Heart left ventricle (tissue), 16 donors: ENCODE results near the gene TBX20. TPM values are rescaled to one million over a fixed set of nuclear protein-coding genes. Genes with fewer than 3 reads are reported as not detected.
"Not testable (repeated sequence)": the region's sequence is repeated elsewhere in the genome, so short reads cannot be mapped to it uniquely, and the experiment has no call there.

Source experiments
- ATAC-seq, 4 donors: fragments of 200-7000 bp; cut with Tn5 transposase; one replicate each; pipeline ENCODE4 v1.9.1; 2020 to 2022; ENCODE audit warnings: moderate library complexity in 4 of 4, mild to moderate bottlenecking in 3 of 4, moderate number of reproducible peaks in 1 of 4
- DNase-seq, 5 donors: peaks; one replicate each; pipeline ENCODE4 v3.0.0-alpha.2; 2020
- H3K27ac ChIP-seq, 12 donors: fragments of 200-600 bp; sonication (generic) in 4 of 12; one replicate each; pipeline versions ENCODE4 v1.5.0 to v1.8.0; 2016 to 2022; ENCODE audit warnings: mild to moderate bottlenecking in 2 of 12
- H3K27me3 ChIP-seq, 9 donors: fragments of 200-600 bp; sonication (generic) in 2 of 9; one replicate each; pipeline versions ENCODE4 v1.5.1 to v1.8.0; 2016 to 2022; ENCODE audit warnings: mild to moderate bottlenecking in 3 of 9
- H3K36me3 ChIP-seq, 9 donors: fragments of 200-600 bp; sonication (generic) in 2 of 9; one replicate each; pipeline versions ENCODE4 v1.5.0 to v1.8.0; 2018 to 2022; ENCODE audit warnings: mild to moderate bottlenecking in 2 of 9
- H3K4me1 ChIP-seq, 12 donors: fragments of 200-600 bp; sonication (generic) in 4 of 12; one replicate each; pipeline versions ENCODE4 v1.5.0 to v1.8.0; 2016 to 2022; ENCODE audit warnings: mild to moderate bottlenecking in 3 of 12
- H3K4me3 ChIP-seq, 12 donors: fragments of 200-600 bp; sonication (generic) in 4 of 12; one replicate each; pipeline versions ENCODE4 v1.5.0 to v1.8.0; 2017 to 2022; ENCODE audit warnings: mild to moderate bottlenecking in 9 of 12, moderate library complexity in 4 of 12
- H3K9me3 ChIP-seq, 12 donors: fragments of 200-600 bp; sonication (generic) in 4 of 12; one replicate each; pipeline versions ENCODE4 v1.5.0 to v1.8.0; 2016 to 2022; ENCODE audit warnings: mild to moderate bottlenecking in 1 of 12
- CTCF ChIP-seq, 12 donors: fragments of 200-600 bp; sonication (generic) in 4 of 12; IDR thresholded peaks; one replicate each; pipeline versions ENCODE4 v1.5.0 to v1.8.0; 2018 to 2022; ENCODE audit warnings: antibody characterized with exemption in 12 of 12, mild to moderate bottlenecking in 5 of 12
- POLR2A ChIP-seq, 2 donors: fragments of 450-650 bp; IDR thresholded peaks; one replicate each; pipeline ENCODE4 v1.6.1; 2017; ENCODE audit warnings: antibody characterized with exemption in 2 of 2, mild to moderate bottlenecking in 2 of 2, moderate library complexity in 2 of 2
- WGBS, 4 donors: extraction: QIAGEN DNeasy Blood & Tissue Kit in 2 of 4; methylation state at CpG; one replicate each; pipeline versions ENCODE4 v1.1.5 to v1.1.7; 2013 to 2018; 5-methylcytosine and 5-hydroxymethylcytosine counted together
- intact Hi-C, 10 donors: fragments of 100-400 bp; cut with DNase I; formaldehyde crosslinking; loops; one replicate each; pipeline versions ENCODE4 v1.11.1 to v1.14.2; 2022
- polyA plus RNA-seq, 2 donors: library from polyadenylated mRNA; stranded (reverse); fragments of 200-250 nt; gene quantifications; one replicate each; pipeline ENCODE4 v1.2.3, GENCODE V29; 2013
- total RNA-seq, 9 donors: library from RNA; depleted of rRNA in 2 of 9; stranded (reverse); fragments of >200 nt in 2 of 9; fragmentation: NEBNext Ultra II Directional in 3 of 9; extraction: Animal tissue kit (Norgen Biotek cat#: 25700) in 3 of 9; gene quantifications; one replicate each; pipeline versions ENCODE4 v1.1.0 to v1.2.4, GENCODE V29; 2016 to 2023
- donor health status: ischemic (EF 13 %, LVEDD 7.1; RV severe dilation, severe dysfunction).
- donor health status: healthy with polysubstance abuse.
- donor health status: DM: no; HTN: yes; CAD: no.
- donor health status: DM: no; HTN: no; CAD: no.
- donor health status: ischemic (EF 25% LVEDD 6.9; RV normal size, moderate dysfunction).
- donor health status: ischemic (EF 25% LVEDD 5.7; RV mildly dilated, moderate dysfunction).
- donor health status: healthy.
- donor health status: DM: yes; HTN: yes; CAD: no.
- donor health status: ischemic (EF 35%, LVEDD 5.7; RV mildly dilated, moderate dysfunction).
- donor health status: nonischemic (EF 11% LVEDD 7.7; RV severe dilation, severe dysfunction).
- donor health status: DM: yes; HTN: yes; CAD: no.
- donor health status: PGD.
- donor health status: ischemic (EF 29% LVEDD 5.4; RV normal size, mild dysfunction).
- donor health status: nonischemic (EF 23%, LVEDD 6.1; RV moderate dilation, normal function).

Gene TBX20
- total and polyA plus RNA-seq, 11 donors = 5.1 to 155 (median 117) TPM

- Histone ChIP-seq H3K9me3 (no peaks in the 10 kb centered on the region), H3K36me3 (peaks cover 0 to 67% (median 0%) of the 10 kb centered on the region in 9 donors), H3K27me3 (no peaks in the 10 kb centered on the region), H3K27ac (peak overlapping the region in 9 of 12 donors; percentile 32 to 66 (median 44)), H3K4me1 (peaks cover 0 to 83% (median 18%) of the 10 kb centered on the region in 12 donors), H3K4me3 (peak overlapping the region in 5 of 12 donors; percentile 5 to 29 (median 13))
- WGBS, 4 donors = 54 to 70% (median 63%) methylated on average over 3 of the region's 3 CpGs
- DNase-seq = no peak
- intact Hi-C loops = no loop called here
- no peak for ATAC-seq
- no peak for TF ChIP-seq POLR2A (IDR thresholded peaks at IDR 0.05)
- TF ChIP-seq CTCF (IDR thresholded peaks at IDR 0.05) = no peak
Measured at GRCh38 chr7:35232994-35233393, 20.9 kb downstream of the TBX20 start.

GRCh38 chr7:35231221-35231620 is 22.7 kb downstream of the TBX20 start:
- intact Hi-C loops, H3K9me3 ChIP-seq, DNase-seq, H3K27me3 ChIP-seq, H3K4me3 ChIP-seq: not testable (repeated sequence)
- peak overlapping the region in 10 of 12 donors; percentile 35 to 66 (median 56) for H3K27ac ChIP-seq
- peaks cover 0 to 65% (median 0%) of the 10 kb centered on the region in 9 donors for H3K36me3 ChIP-seq
- peak in 2 of 4 donors; percentile 26 to 57 for ATAC-seq
- 19 to 30% (median 25%) methylated on average over 3 of the region's 3 CpGs for WGBS, 4 donors
- H3K4me1 ChIP-seq = peaks cover 0 to 85% (median 18%) of the 10 kb centered on the region in 12 donors

GRCh38 chr7:35229116-35229780 is 24.7 kb downstream of the TBX20 start:
- WGBS, 4 donors = 20 to 45% (median 26%) methylated on average over 2 of the region's 2 CpGs
- Histone ChIP-seq H3K36me3 (peaks cover 0 to 50% (median 0%) of the 10 kb centered on the region in 9 donors), H3K4me1 (peaks cover 0 to 72% (median 20%) of the 10 kb centered on the region in 12 donors), H3K27ac (peak overlapping the region in 9 of 12 donors; percentile 0 to 66 (median 47))
- H3K9me3 ChIP-seq, H3K4me3 ChIP-seq, intact Hi-C loops, H3K27me3 ChIP-seq, DNase-seq: not testable (repeated sequence)
- peak; percentile 59 to 79 (median 64) for ATAC-seq

- peak overlapping the region in 1 of 12 donors; percentile 4 for H3K4me3 ChIP-seq
- DNase-seq, H3K27me3 ChIP-seq, intact Hi-C loops, ATAC-seq, H3K9me3 ChIP-seq: not testable (repeated sequence)
- WGBS, 4 donors = 41 to 46% (median 42%) methylated on average over 5 of the region's 5 CpGs
- H3K36me3 ChIP-seq = peaks cover 0 to 54% (median 0%) of the 10 kb centered on the region in 9 donors
- H3K27ac ChIP-seq = peak overlapping the region in 10 of 12 donors; percentile 0 to 55 (median 38)
- peaks cover 0 to 72% (median 18%) of the 10 kb centered on the region in 12 donors for H3K4me1 ChIP-seq
Measured at GRCh38 chr7:35228496-35229051, 25.3 kb downstream of the TBX20 start.

- H3K27ac ChIP-seq = peak overlapping the region in 1 of 12 donors; percentile 47
- ATAC-seq, H3K9me3 ChIP-seq, H3K27me3 ChIP-seq, intact Hi-C loops, DNase-seq, H3K4me3 ChIP-seq: not testable (repeated sequence)
- peaks cover 0 to 59% (median 0%) of the 10 kb centered on the region in 9 donors for H3K36me3 ChIP-seq
- WGBS, 4 donors = 47 to 61% (median 54%) methylated on average over 5 of the region's 5 CpGs
- peaks cover 0 to 72% (median 20%) of the 10 kb centered on the region in 12 donors for H3K4me1 ChIP-seq
Measured at GRCh38 chr7:35227438-35227837, 26.5 kb downstream of the TBX20 start.

- peak overlapping the region in 6 of 12 donors; percentile 11 to 59 (median 30) for H3K27ac ChIP-seq
- H3K9me3 ChIP-seq, intact Hi-C loops, H3K4me3 ChIP-seq, H3K27me3 ChIP-seq, DNase-seq: not testable (repeated sequence)
- WGBS, 4 donors = 37 to 43% (median 40%) methylated on average over 1 of the region's 1 CpG
- peaks cover 0 to 36% (median 0%) of the 10 kb centered on the region in 9 donors for H3K36me3 ChIP-seq
- ATAC-seq = peak; percentile 28 to 53 (median 46)
- H3K4me1 ChIP-seq = peaks cover 0 to 49% (median 10%) of the 10 kb centered on the region in 12 donors
Measured at GRCh38 chr7:35222445-35222844, 31.5 kb downstream of the TBX20 start.

GRCh38 chr7:35220176-35220575 is 33.7 kb downstream of the TBX20 start:
- WGBS, 4 donors = 27 to 40% (median 35%) methylated on average over 2 of the region's 2 CpGs
- H3K9me3 ChIP-seq, H3K27ac ChIP-seq, intact Hi-C loops, H3K27me3 ChIP-seq, H3K4me3 ChIP-seq: not testable (repeated sequence)
- Histone ChIP-seq H3K4me1 (peaks cover 0 to 46% (median 9%) of the 10 kb centered on the region in 12 donors), H3K36me3 (peaks cover 0 to 39% (median 0%) of the 10 kb centered on the region in 9 donors)
- ATAC-seq (peak; percentile 56 to 90 (median 68)), DNase-seq (peak in 1 of 5 donors; percentile 51)

- H3K4me1 ChIP-seq = peaks cover 0 to 28% (median 2%) of the 10 kb centered on the region in 12 donors
- peaks cover 0 to 33% (median 0%) of the 10 kb centered on the region in 9 donors for H3K36me3 ChIP-seq
- H3K9me3 ChIP-seq, H3K4me3 ChIP-seq, H3K27me3 ChIP-seq, intact Hi-C loops, H3K27ac ChIP-seq, DNase-seq: not testable (repeated sequence)
- ATAC-seq = peak in 1 of 4 donors; percentile 42
- WGBS, 4 donors = 55 to 60% (median 58%) methylated on average over 3 of the region's 3 CpGs
Measured at GRCh38 chr7:35216033-35216432, 37.9 kb downstream of the TBX20 start.

- H3K27me3 ChIP-seq, H3K9me3 ChIP-seq, H3K4me3 ChIP-seq, ATAC-seq, DNase-seq, intact Hi-C loops: not testable (repeated sequence)
- H3K27ac ChIP-seq = peak overlapping the region in 1 of 12 donors; percentile 27
- H3K36me3 ChIP-seq = peaks cover 0 to 40% (median 0%) of the 10 kb centered on the region in 9 donors
- WGBS, 4 donors = 69 to 77% (median 75%) methylated on average over 2 of the region's 3 CpGs
- H3K4me1 ChIP-seq = peaks cover 0 to 24% (median 0%) of the 10 kb centered on the region in 12 donors
Measured at GRCh38 chr7:35215063-35215462, 38.8 kb downstream of the TBX20 start.
